ENCODE measurements around the gene ADAMTS15.

The ADAMTS15 gene

DNA sequence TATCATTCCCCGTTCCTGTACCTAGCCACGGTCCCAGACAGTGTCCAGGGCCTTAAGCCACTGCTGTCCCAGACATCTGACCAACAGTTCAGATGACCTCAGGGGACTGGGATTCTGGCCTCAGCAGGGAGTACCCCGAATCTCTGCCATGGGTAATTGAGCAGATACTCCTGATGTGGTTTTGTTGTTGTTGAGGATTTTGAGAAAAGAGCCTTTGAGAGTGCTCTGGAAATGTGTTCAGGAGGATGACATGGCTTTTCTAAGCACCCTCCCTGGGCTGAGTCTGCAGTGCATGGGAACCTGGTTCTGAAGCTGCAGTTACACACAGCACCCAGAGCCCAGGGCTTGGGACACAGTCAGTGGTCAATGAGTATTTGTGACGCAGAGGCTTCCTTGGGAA is 30.4 kb downstream of the ADAMTS15 start:
- no peak for DNase-seq (ENCODE audit: low read depth)

GRCh38 chr11:130480186-130480585 is 31.7 kb downstream of the ADAMTS15 start:
- no peak for DNase-seq (ENCODE audit: low read depth)

GRCh38 chr11:130480711-130481140 is 32.3 kb downstream of the ADAMTS15 start:
- DNase-seq (ENCODE audit: low read depth) = no peak

- no peak for DNase-seq (ENCODE audit: low read depth)
Measured at GRCh38 chr11:130483124-130483523, 34.7 kb downstream of the ADAMTS15 start.

GRCh38 chr11:130485983-130486382 is 37.5 kb downstream of the ADAMTS15 start:
- no peak for DNase-seq (ENCODE audit: low read depth)

DNA sequence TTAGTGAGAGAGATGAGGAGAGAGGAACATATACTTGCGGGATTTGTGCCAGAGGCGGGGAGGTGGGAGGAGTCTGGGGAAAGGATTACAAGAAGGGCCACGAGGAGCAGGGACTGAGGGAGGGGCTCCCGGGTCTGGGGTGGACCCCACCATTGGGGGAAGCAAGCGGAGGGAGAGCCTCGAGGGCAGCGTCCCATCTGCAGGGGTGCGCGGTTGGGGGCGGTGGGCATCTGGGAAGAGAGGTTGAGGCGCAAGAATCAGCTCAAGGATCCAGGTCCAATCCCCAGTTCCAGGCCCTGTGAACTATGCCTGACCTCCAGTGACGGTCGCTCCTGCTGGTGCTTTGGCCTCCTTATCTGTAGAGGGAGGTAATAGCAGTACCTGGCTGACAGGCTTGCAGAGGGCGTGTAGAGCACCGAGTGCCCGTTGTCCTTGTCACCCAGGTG is 38.0 kb downstream of the ADAMTS15 start:
- DNase-seq (ENCODE audit: low read depth) = no peak

GRCh38 chr11:130486987-130487923 is 38.8 kb downstream of the ADAMTS15 start:
- no peak for DNase-seq (ENCODE audit: low read depth)

DNA sequence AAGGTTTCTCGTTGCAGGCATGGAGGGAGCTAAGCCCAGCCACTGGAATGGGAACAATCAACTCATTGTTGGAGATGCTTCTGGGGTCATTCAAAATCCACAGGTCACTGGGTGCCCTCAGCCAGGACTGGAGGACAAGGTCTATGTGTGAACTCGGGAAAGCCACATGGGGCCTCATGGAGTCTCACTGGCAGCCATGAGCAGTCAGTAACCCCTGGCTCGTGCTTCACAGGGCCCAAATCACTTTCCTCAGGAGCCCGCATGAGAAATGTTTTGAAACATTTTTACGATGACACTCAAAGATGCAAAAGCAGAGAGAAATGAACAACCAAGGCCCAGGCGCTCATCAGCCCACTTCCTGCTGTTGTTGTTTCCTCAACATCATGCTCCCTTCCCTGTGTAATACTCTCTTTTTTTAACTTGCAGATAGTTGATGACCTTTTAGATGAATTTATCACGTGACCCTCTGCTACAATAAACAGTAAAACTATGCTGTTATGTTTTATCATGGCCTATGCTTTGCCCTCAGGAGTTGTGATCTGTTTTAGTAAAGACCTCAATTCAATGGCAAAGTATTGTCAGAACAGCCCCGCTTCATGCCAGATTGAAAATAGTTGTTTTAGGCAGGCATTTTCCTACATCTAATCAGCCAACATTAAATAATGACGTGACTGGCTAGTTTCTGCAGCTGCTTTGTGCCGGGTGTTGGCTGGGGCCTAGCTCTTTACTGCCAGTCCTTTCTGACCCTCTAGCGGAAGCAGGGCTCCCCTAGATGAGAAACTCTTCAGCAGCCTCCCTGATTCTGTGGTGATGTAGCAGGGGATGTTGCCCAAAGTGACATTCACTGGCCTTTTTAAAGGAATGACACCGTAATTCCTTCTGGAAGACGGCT is 39.7 kb downstream of the ADAMTS15 start:
- no peak for DNase-seq (ENCODE audit: low read depth)

DNA sequence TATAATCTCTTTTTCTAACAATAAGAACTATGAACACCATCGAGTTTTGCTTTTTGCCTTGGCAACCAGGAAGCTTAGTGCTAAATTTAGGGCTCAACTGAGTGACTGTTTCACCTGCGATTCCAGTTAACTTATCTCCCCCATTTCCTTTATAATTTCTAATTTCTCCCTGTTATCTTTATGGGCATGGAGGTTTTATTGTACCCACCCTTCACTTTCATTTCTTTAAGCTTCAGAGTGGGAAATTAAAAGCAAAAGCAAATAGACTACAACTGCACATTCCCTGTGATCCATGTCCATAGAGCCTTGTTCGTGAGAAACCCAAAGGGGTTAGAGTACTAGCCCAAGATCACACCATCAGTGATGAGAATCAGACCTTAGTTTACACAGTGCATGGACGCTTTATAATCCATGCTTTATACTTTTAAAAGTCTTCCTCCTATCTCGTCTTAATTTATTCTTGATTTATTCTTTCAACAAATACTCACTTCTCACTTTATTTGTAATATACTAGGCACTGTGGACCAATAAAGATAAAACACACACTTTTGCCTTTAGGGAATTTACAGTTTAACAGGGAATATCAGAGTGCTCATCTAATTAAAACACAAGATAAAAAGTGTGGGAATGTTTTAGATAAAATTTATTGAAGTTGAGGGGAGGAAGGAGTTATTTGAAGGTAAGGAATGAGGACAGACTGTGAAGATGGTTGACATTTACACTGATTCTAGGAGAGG is 40.6 kb downstream of the ADAMTS15 start:
- no peak for DNase-seq (ENCODE audit: low read depth)

GRCh38 chr11:130489716-130490115 is 41.3 kb downstream of the ADAMTS15 start:
- no peak for DNase-seq (ENCODE audit: low read depth)

GRCh38 chr11:130490682-130491449 is 42.4 kb downstream of the ADAMTS15 start:
- DNase-seq (ENCODE audit: low read depth) = no peak

- no peak for DNase-seq (ENCODE audit: low read depth)
Measured at GRCh38 chr11:130498181-130498580, 49.7 kb downstream of the ADAMTS15 start.

GRCh38 chr11:130499828-130500227 is 51.4 kb downstream of the ADAMTS15 start:
- no peak for DNase-seq (ENCODE audit: low read depth)

DNA sequence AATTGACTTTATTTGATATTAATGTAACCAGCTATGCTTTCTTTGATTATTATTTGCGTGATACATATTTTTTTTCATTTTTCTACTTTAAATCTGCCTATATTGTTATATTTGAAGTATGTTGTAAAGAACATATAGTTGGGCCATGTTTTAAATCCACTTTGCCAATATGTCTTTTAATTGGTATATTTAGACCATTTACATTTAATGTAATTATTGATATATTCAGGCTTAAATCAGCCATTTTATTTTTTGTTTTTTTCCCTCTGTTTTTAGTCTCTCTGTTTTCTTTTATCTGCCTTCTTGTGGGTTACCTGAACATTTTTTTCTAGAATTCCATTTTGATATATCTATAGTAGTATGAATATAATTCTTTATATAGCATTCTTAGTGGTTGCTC is 55.9 kb downstream of the ADAMTS15 start:
- no peak for DNase-seq (ENCODE audit: low read depth)

DNA sequence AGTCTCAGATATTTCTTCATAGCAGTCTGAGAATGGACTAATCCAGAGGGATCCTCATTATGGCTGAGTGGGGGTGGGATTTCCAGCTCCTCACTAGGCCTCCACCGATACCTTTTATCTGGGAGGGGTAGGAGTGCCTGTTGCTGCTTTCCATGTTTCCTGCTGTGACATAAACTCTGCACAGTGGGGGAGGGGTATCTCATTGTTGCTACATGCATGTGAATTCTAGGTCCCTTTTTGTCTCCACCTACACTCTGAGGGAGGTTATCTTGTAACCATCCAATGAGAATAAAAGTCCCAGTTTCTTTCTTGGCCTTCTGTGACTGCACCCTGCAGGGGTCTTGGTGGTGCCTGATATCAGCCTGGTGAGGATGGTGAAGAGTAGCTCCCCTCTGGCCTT is 60.5 kb downstream of the ADAMTS15 start:
- no peak for DNase-seq (ENCODE audit: low read depth)

DNA sequence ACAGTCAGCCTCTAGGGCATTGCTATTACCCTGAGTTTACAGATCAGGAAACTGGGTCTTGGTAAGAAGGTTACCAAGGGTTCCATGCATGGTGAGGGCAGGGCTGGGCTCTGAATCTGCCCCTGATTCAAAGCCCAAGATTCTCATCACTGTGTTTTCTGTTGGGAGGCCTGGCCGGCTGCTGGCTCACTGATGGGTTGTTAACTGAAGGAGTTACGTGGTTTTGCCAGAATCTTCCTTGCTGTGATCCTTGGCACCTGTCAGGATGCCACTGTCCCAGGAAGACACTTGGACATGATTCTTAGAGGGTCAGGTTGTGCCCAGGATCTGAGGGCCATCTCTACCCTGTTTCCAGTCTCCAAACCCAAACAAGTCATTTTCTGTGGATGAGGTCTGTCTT is 61.5 kb downstream of the ADAMTS15 start:
- no peak for DNase-seq (ENCODE audit: low read depth)

- no peak for DNase-seq (ENCODE audit: low read depth)
Measured at GRCh38 chr11:130510407-130511006, 62.1 kb downstream of the ADAMTS15 start.

DNA sequence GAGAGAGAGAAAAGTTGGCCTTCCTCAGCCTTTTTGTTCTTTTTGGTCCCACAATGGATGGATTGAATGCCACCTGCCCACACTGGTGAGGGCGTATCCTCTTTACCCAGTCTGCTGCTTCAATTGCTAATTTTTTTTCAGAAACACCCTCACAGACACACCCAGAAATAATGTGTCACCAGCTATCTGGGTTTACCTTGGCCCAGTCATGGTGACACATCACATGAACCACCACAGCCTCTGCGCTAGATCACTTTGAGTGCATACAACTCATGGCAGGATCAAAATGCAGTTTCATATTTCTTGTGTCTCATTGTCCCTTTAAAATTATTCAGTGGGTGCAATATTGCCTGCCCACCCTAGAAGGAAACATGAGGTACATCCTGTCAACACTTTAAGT is 63.3 kb downstream of the ADAMTS15 start:
- DNase-seq (ENCODE audit: low read depth) = no peak

DNA sequence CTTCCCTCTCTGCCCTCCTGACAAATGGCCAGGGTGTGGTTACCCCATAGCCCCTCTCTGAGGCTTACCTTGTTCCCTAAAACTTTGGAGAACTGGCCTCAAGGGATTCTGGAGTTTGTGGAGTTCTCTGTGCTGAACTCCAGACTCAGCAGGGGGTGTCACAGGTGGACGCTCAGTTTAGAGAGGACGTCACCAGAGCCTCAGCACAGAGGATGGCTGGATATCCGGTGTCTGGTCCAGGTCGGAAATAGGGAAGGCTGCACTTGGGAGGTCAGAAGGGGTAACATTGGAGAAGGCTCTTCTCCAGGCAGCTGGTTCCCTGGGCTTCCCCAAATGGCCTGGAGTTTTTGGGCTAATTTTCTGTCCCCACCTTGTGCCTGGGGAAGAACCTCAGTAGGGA is 64.2 kb downstream of the ADAMTS15 start:
- no peak for DNase-seq (ENCODE audit: low read depth)

GRCh38 chr11:130513132-130513531 is 64.7 kb downstream of the ADAMTS15 start:
- DNase-seq (ENCODE audit: low read depth) = no peak

GRCh38 chr11:130514316-130514715 is 65.9 kb downstream of the ADAMTS15 start:
- no peak for DNase-seq (ENCODE audit: low read depth)

Data from activated T-helper 1 cell treated with Interleukin-2 at 50 U/mL for 16 hours (primary cell).